Neural progenitor cell (in vitro differentiated cells): ENCODE results near the gene SSX2IP. TPM values are rescaled to one million over a fixed set of nuclear protein-coding genes. Genes with fewer than 3 reads are reported as not detected.
A peak's percentile ranks its signal among the peaks of the same experiment; 100 is the strongest.

Source experiments
- DNase-seq: peaks from one replicate; pipeline ENCODE4 v3.0.0-alpha.2; 2016; ENCODE audit warnings: low spot score
- H2AFZ ChIP-seq: fragments of 200-600 bp; sonication (generic); replicated peaks from 2 replicates; pipeline ENCODE4 v1.6.1; 2016; ENCODE audit warnings: antibody characterized with exemption
- H3F3A ChIP-seq: fragments of 200-600 bp; sonication (generic); 2 replicates; pipeline ENCODE4 v1.6.1; 2016; ENCODE audit warnings: antibody characterized with exemption, low read depth
- H3K27ac ChIP-seq: fragments of 200-600 bp; sonication (generic); 2 replicates; pipeline ENCODE4 v1.5.1; 2016; ENCODE audit warnings: mild to moderate bottlenecking
- H3K27me3 ChIP-seq: fragments of 200-600 bp; sonication (generic); 2 replicates; pipeline ENCODE4 v1.6.1; 2016; ENCODE audit warnings: mild to moderate bottlenecking, moderate library complexity
- H3K36me3 ChIP-seq: fragments of 200-600 bp; sonication (generic); 2 replicates; pipeline ENCODE4 v1.5.1; 2016
- H3K4me1 ChIP-seq: fragments of 200-600 bp; sonication (generic); 2 replicates; pipeline ENCODE4 v1.6.1; 2016; ENCODE audit warnings: mixed run types
- H3K4me2 ChIP-seq: fragments of 200-600 bp; sonication (generic); 2 replicates; pipeline ENCODE4 v1.6.1; 2016
- H3K4me3 ChIP-seq: fragments of 200-600 bp; sonication (generic); 2 replicates; pipeline ENCODE4 v1.5.1; 2016
- H3K79me2 ChIP-seq: fragments of 200-600 bp; sonication (generic); 2 replicates; pipeline ENCODE4 v1.6.1; 2016; ENCODE audit warnings: low read depth
- H3K9ac ChIP-seq: fragments of 200-600 bp; sonication (generic); 2 replicates; pipeline ENCODE4 v1.6.1; 2016
- H3K9me3 ChIP-seq: fragments of 200-600 bp; sonication (generic); 2 replicates; pipeline ENCODE4 v1.5.1; 2016; ENCODE audit warnings: low read depth
- H4K20me1 ChIP-seq: fragments of 200-600 bp; sonication (generic); 2 replicates; pipeline ENCODE4 v1.6.1; 2016; ENCODE audit warnings: low read depth
- H3K27ac Mint-ChIP-seq: 3 replicates; pipeline ENCODE4 v1.8.0; 2021; ENCODE audit warnings: mixed read lengths
- H3K27me3 Mint-ChIP-seq: 2 replicates; pipeline ENCODE4 v1.8.0; 2022; ENCODE audit warnings: low read depth, mild to moderate bottlenecking, inconsistent platforms, moderate library complexity, mixed read lengths; ENCODE audit not compliant: insufficient read depth
- H3K36me3 Mint-ChIP-seq: 3 replicates; pipeline ENCODE4 v1.8.0; 2021; ENCODE audit warnings: mixed read lengths
- H3K4me1 Mint-ChIP-seq: 3 replicates; pipeline ENCODE4 v1.8.0; 2021; ENCODE audit warnings: mixed read lengths
- H3K4me3 Mint-ChIP-seq: 3 replicates; pipeline ENCODE4 v1.8.0; 2021; ENCODE audit warnings: mild to moderate bottlenecking, moderate library complexity, mixed read lengths
- H3K9me3 Mint-ChIP-seq: 3 replicates; pipeline ENCODE4 v1.8.0; 2020; ENCODE audit warnings: mixed read lengths
- EZH2 ChIP-seq: fragments of 200-600 bp; sonication (generic); IDR thresholded peaks from 2 replicates; pipeline ENCODE4 v1.6.1; 2017; ENCODE audit warnings: antibody characterized with exemption, mild to moderate bottlenecking, moderate library complexity
- EZH2phosphoT487 ChIP-seq: fragments of 200-600 bp; sonication (generic); IDR thresholded peaks from 2 replicates; pipeline ENCODE4 v1.6.1; 2017; ENCODE audit warnings: antibody characterized with exemption
- total RNA-seq: library from RNA; depleted of rRNA; stranded (reverse); fragments of >200 nt; gene quantifications from 2 replicates; pipeline ENCODE4 v1.2.3, GENCODE V29; 2015; ENCODE audit warnings: low replicate concordance
- TF ChIP-seq, protein P1 (sequence below): fragments of 200-600 bp; sonication (generic); IDR thresholded peaks from 2 replicates; pipeline ENCODE4 v1.5.1; 2017; ENCODE audit warnings: antibody characterized with exemption, mild to moderate bottlenecking

Gene SSX2IP
- total RNA-seq, 1 donor from 2014 or later: 54.1 TPM

GRCh38 chr1:84708031-84708430, 17.8 kb upstream of the SSX2IP start:
- Histone ChIP-seq H3K4me3 (no peak overlapping the region), H2AFZ (no peak overlapping the region), H3K36me3 (no peaks in the 10 kb centered on the region), H4K20me1 (no peaks in the 10 kb centered on the region), H3F3A (peaks cover 9% of the 10 kb centered on the region), H3K27ac (no peak overlapping the region), H3K79me2 (no peaks in the 10 kb centered on the region), H3K4me1 (peaks cover 22% of the 10 kb centered on the region), H3K4me2 (no peak overlapping the region), H3K9ac (no peak overlapping the region), H3K27me3 (no peaks in the 10 kb centered on the region), H3K9me3 (no peaks in the 10 kb centered on the region)
- Mint-ChIP-seq H3K9me3 (no peaks in the 10 kb centered on the region), H3K27me3 (peaks cover 3% of the 10 kb centered on the region), H3K4me3 (no peak overlapping the region), H3K36me3 (no peaks in the 10 kb centered on the region), H3K4me1 (peaks cover 5% of the 10 kb centered on the region), H3K27ac (no peak overlapping the region)
- DNase-seq: no peak
- TF ChIP-seq, protein P1, sequence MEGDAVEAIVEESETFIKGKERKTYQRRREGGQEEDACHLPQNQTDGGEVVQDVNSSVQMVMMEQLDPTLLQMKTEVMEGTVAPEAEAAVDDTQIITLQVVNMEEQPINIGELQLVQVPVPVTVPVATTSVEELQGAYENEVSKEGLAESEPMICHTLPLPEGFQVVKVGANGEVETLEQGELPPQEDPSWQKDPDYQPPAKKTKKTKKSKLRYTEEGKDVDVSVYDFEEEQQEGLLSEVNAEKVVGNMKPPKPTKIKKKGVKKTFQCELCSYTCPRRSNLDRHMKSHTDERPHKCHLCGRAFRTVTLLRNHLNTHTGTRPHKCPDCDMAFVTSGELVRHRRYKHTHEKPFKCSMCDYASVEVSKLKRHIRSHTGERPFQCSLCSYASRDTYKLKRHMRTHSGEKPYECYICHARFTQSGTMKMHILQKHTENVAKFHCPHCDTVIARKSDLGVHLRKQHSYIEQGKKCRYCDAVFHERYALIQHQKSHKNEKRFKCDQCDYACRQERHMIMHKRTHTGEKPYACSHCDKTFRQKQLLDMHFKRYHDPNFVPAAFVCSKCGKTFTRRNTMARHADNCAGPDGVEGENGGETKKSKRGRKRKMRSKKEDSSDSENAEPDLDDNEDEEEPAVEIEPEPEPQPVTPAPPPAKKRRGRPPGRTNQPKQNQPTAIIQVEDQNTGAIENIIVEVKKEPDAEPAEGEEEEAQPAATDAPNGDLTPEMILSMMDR: no peak
- TF ChIP-seq EZH2: no peak
- TF ChIP-seq EZH2phosphoT487: no peak

DNA sequence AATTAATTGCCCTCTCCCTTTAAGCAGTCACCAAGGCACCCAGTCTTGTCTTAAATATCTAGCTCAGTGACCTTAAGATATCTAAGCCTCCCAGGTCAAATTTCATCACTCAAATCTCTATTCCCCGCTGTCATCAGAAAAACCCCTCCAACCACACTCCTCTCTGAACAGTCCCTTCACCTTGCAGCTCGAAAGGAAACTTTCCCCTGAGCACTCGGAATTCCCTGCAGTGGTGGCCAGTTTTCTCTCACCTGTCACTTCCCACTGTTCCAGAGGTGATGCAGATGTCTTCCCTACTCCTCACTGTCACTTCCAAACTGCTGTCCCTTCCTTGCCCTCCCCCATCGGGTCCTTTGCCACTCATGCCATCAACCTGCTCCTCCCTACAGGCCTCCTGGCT, 15.3 kb upstream of the SSX2IP start:
- H3K27ac Mint-ChIP-seq: no peak overlapping the region
- H3K27me3 Mint-ChIP-seq: peaks cover 3% of the 10 kb centered on the region
- Histone ChIP-seq H3K4me3 (no peak overlapping the region), H3K27me3 (no peaks in the 10 kb centered on the region), H3K4me1 (peaks cover 28% of the 10 kb centered on the region), H3K4me2 (no peak overlapping the region), H3K27ac (no peak overlapping the region), H3K79me2 (no peaks in the 10 kb centered on the region), H2AFZ (no peak overlapping the region), H3F3A (no peaks in the 10 kb centered on the region), H3K9ac (no peak overlapping the region), H4K20me1 (no peaks in the 10 kb centered on the region), H3K9me3 (no peaks in the 10 kb centered on the region), H3K36me3 (no peaks in the 10 kb centered on the region)
- no peaks in the 10 kb centered on the region for H3K9me3 Mint-ChIP-seq
- no peak for DNase-seq
- no peak overlapping the region for H3K4me3 Mint-ChIP-seq
- no peaks in the 10 kb centered on the region for H3K36me3 Mint-ChIP-seq
- TF ChIP-seq EZH2: no peak
- TF ChIP-seq, protein P1: no peak
- peaks cover 3% of the 10 kb centered on the region for H3K4me1 Mint-ChIP-seq

DNA sequence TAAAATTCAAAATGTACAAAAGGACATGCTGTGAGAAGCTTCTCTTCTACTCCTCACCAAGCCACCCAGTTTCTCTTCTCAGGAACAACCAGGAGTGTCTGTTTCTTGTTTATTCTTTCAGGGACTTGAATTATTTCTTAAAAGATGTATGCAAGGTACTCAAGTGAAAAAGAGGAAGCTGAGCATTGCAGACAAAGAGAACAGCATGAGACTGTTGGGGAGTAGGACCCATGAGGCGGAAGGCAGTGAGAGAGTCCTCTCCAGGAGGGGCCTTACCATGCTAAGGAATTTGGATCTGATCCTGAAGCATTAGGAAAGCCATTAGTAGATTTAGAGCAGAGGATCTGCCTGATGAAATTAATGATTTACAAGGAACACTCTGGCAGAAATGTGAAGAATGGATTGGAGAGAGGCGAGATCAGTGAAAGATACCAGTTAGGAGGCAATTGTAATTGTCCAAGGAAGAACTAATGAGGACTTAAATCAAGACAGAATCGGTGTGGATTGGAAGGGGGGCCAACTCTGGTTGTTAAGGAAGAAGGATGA, 14.7 kb upstream of the SSX2IP start:
- Histone ChIP-seq H3K27me3 (no peaks in the 10 kb centered on the region), H3K4me2 (no peak overlapping the region), H3K27ac (no peak overlapping the region), H3K9me3 (no peaks in the 10 kb centered on the region), H3K4me3 (no peak overlapping the region), H3F3A (no peaks in the 10 kb centered on the region), H3K9ac (no peak overlapping the region), H3K79me2 (no peaks in the 10 kb centered on the region), H3K4me1 (peaks cover 28% of the 10 kb centered on the region), H4K20me1 (no peaks in the 10 kb centered on the region), H3K36me3 (no peaks in the 10 kb centered on the region), H2AFZ (peak overlapping the region; percentile 45)
- no peaks in the 10 kb centered on the region for H3K4me1 Mint-ChIP-seq
- no peaks in the 10 kb centered on the region for H3K27me3 Mint-ChIP-seq
- DNase-seq: no peak
- H3K27ac Mint-ChIP-seq: no peak overlapping the region
- no peak overlapping the region for H3K4me3 Mint-ChIP-seq
- TF ChIP-seq EZH2 (no peak), EZH2phosphoT487 (no peak)
- TF ChIP-seq, protein P1: no peak
- no peaks in the 10 kb centered on the region for H3K9me3 Mint-ChIP-seq
- no peaks in the 10 kb centered on the region for H3K36me3 Mint-ChIP-seq
